SH-SY5Y (cell line): Measurements from ENCODE around the gene UBFD1.

Source experiments
- GATA2 ChIP-seq: IDR thresholded peaks from 2 replicates; pipeline ENCODE4 v1.6.1; 2011; ENCODE audit warnings: mild to moderate bottlenecking, low read depth, low read length
- GATA3 ChIP-seq: IDR thresholded peaks from 2 replicates; pipeline ENCODE4 v1.6.1; 2011; ENCODE audit warnings: low read depth, mild to moderate bottlenecking, low read length, moderate library complexity

The UBFD1 gene

DNA sequence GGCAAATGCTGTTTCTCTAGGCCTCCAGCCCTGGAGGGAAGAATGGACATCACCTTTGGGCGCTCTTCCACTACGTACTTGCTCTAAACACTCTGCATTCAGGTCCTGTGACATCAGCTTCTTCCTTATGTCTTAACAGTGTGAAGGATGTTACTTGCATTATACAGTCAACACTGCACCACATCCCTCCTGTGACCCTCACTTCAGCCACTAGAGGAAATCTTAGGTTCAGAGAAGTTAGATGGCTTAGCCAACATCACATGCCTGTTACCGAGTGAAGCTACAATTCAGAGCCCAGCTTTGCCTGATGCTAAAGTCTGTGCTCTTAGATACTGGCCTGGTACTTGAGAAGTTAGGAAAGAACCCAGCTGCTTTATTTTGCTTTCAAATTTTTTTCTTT is 18.3 kb downstream of the UBFD1 start:
- TF ChIP-seq GATA3 (no peak), GATA2 (no peak)

DNA sequence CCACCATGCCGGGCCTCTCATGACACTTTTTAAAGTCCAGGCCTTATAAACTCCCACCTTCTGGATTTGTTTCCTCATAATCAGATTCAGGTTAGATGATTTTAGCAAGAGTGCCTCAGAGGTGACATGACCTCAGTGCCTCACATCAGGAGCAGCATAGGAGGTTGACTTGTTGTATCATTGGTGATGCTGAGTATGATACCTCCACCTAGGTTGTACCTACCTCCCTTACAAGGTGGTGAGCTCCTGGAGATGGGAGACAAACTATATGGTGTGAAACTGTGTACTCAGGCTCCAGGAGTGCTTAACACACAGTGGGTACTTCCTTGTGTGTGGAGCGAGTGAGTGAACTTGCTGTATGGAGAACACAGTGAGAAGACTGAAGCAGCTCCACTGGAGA is 20.0 kb downstream of the UBFD1 start:
- TF ChIP-seq GATA3 (no peak), GATA2 (no peak)

DNA sequence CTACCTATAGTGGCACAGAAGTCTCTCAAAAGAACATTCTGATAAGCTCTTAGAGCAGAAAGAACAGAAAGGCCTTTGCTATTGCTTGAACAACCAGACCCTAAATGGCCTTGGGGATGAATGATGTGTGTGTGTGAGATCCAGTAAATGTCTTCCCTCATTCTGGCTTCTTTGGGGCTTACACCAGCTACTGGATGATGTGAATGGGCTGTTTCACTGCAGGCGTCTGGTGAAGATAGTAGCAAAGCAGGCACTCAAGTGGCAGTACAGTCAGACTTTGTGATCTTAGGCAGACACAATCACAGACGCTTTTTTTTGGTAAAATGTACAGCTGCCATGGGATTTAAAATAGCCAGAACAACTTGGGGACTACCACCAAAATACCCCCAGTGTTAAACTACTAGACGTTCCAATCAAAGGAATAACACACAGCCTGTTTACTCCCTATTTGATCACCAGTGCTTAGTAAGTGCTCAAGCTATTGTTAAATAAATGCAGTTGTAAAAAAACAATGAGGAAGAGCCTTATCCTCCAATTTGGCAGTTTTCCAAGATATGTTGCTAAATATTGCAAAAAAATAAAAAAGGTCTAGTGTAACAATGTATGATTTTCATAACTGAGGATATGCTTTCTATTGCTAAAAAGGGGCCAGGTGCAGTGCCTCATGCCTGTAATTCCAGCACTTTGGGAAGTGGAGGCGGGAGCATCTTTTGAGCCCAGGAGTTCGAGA is 20.7 kb downstream of the UBFD1 start:
- TF ChIP-seq GATA2, result no peak
- no peak for TF ChIP-seq GATA3

DNA sequence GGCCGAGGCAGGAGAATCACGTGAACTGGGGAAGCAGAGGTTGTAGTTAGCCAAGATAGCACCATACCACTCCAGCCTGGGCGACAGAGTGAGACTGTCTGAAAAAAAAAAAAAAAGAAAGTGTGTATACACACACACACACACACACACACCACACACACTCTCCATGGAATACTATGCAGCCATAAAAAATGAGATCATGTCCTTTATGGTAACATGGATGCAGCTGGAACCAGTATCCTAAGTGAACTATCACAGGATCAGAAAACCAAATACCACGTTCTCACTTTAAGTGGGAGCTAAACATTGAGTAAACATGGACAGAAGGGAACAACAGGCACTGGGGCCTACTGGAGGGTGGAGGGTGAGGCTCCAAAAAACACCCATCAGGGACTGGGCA is 21.8 kb downstream of the UBFD1 start:
- TF ChIP-seq GATA3 (no peak), GATA2 (no peak)

DNA sequence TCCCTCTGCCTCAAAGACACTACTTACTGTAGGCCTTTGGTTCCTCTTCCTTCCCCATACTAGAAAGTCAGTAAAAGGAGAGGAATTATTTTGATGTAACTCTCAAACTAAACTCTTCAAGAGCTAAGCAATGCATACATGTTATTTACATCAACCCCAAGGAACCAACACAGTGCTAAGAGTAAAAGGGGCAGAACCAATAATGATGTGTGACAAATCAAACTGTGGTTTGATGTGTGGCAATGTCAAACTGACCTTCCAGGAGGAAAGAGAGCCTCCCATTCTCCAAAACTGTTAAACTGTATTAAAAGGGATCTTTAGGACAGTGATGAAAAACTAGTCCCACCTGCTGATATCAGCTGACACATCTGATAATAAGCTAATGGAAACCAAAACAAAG is 22.9 kb downstream of the UBFD1 start:
- no peak for TF ChIP-seq GATA3
- TF ChIP-seq GATA2, result no peak

DNA sequence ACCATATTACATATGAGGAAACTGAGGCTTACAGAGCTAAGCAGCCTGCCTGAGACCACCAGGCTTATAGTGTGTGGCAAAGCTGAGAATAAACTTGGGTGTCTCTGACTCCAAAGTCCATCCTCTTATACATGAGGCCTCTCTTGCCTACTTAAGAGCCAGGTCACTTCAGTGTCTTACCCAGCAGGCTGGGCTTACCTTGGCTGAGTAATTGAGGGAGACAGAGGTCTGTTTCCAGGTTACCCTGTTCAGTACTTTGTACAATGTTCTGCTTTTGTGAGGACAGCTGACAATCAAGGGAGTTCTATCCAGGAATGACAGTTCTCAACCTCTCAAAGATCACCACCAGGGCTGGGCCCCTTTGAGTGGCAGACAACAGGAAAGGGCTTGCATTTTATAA is 24.2 kb downstream of the UBFD1 start:
- TF ChIP-seq GATA3, result no peak

DNA sequence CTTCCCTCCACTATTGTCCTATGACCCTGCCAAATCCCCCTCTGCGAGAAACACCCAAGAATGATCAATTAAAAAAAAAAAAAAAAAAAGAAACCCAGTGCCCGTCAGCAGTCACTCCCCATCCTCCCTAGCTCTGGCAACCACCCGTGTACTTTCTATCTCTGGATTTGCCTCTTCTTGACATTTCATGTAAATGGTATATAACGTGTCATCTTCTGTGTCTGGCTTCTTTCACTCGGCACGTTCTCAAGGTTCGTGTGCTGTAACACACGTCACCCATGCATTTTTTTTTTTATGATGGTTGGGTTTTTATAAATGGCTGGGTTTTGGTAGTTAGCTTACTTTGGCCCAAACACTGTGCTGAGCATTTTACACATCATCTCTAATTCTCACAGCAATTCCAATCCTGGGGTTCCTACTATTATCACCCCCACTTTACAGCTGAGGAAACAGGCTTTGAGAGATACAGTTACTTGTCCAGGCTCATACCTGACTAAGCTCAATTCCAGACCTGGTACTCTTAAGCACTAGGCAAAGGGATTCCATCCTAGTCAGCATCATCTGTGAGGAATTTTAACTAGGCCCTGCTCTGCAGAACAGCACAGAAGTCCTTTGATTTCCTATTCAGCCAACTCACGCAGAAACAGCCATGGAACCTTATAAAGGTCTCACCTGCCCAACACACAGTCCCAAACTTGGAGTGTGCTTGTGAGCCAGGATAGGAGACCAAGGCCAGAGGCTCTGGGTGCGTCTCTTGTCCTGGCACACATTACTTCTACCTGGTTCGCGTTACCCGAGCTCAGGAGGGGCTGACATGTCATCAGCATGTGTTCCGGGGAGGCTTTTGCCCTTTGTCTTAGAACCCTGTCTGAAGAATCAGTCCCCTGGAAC is 26.9 kb downstream of the UBFD1 start:
- TF ChIP-seq GATA2 (no peak), GATA3 (no peak)

DNA sequence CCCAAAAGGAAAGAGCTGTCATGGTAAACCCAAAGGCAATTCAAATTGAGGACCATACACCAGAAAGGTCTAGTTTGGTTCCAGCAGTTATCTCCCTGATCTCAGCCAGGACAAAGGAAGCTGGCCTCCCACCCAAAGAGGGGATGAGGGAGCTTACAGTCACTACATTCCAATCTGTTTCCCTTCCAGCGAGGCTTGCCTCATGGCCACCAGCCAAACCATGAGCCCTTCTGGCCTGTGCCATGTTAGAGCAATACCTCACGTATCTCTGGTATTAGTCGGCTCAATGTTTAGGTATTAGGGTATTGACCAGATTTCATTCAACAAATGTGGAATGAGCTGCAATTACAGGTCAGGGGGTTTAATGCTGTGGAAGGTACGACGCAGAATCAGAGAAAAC is 30.2 kb downstream of the UBFD1 start:
- no peak for TF ChIP-seq GATA2
- no peak for TF ChIP-seq GATA3

DNA sequence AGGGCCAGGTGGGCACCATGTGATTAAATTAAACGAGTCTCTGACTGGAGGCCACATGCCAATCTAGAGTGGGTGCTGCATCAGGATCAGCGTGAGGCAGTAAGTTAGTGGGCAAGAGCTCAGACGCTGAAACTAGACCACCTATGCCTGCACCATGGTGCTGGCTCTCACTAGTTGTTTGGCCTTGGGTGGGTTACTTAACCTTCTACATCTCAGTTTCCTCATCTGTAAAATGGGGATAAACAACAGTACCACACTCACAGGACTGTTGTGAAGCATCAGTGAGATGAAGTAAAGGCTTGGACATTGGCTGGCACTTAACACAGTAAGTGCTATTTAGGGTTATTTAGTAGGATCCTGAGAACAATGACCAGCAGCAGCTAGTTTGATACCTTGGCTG is 32.7 kb downstream of the UBFD1 start:
- TF ChIP-seq GATA3, result no peak
- no peak for TF ChIP-seq GATA2

DNA sequence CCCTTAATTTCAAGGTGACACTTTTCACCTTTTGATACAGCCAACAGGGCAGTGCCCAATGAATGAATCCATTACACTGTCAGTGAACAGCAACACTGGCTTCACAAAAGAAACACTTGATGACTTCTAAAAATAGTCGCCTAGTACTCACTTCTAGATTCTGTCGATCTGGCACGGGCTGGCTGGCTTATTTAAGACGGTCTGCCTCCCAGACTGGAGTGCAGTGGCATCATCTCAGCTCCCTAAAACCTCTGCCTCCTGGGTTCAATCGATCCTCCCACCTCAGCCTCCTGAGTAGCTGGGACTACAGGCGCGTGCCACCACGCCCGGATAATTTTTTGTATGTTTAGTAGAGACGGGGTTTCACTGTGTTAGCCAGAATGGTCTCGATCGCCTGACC is 36.7 kb downstream of the UBFD1 start:
- no peak for TF ChIP-seq GATA2

DNA sequence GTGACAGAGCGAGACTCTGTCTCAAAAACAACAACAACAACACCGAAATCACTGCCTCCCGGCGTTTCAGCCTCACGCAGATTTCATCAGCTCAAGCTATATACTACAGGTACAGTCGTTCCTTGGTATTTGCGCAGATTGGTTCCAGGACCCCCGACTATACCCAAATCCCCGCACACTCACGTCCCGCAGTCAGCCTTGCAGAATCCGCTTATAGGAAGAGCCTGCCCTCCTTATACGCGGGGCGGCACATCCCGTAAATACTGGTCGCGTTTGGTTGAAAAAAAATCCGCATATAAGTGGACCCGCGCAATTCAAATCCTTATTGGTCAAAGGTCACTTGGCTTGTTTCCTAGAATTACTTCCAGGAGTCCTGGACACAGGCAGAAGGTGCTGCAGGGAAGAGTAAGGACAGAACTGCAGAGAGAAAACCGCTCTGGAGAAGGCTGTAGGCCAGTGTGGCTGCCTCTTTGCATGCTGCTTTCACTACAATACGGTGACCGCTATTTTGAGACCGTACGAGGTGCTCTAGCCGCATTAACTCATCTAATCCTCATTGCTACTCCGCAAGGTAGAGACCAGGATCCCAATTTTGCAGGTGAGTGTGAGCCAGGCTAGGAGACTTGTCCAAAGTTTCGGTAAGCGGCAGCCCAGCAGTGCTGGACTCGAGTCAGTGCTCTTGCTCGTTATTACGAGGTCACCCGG is 37.9 kb downstream of the UBFD1 start:
- no peak for TF ChIP-seq GATA3
- TF ChIP-seq GATA2, result no peak

DNA sequence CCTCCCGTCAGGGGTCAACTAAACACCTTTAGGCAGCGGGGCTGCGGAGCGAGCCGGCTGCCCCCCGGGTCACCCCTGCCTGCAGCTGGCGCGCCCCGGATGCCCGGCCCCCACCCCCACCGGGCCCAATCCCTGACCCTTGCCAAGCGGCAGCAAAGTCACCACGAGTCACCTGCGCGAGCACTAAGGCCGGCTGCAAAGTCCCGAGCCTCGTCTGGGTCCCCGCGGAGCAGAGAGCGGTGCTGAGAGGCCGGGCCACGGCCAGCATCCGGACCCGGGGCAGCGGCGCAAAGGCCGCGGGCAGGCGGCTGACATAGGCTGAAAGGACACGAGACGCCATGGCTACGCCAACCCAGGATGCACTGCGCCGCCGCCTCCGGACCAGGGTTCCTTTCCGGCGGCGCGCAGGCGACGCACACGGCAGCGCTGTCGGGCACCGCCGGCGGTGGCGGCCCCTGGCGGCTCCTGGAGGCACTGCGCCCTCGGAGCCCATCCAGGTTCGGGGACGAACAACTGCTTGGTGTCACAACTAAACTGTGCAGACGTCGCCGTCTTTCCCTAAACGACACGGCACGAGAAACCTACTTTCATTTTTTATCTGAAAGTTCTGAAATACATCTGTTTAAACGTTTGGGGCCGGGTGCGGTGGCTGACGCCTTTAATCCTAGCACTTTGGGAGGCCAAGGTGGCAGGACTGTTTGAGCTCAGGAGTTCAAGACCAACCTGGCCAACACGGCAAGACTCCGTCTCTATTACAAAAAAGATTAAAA is 38.6 kb downstream of the UBFD1 start, which contains the start of gene NDUFAB1:
Gene NDUFAB1, minus strand, starts transcription at position 366 of the 770 bp plus-strand sequence. Its CDS starts 26 bp downstream, at position 340.
- TF ChIP-seq GATA2 (no peak), GATA3 (no peak)

DNA sequence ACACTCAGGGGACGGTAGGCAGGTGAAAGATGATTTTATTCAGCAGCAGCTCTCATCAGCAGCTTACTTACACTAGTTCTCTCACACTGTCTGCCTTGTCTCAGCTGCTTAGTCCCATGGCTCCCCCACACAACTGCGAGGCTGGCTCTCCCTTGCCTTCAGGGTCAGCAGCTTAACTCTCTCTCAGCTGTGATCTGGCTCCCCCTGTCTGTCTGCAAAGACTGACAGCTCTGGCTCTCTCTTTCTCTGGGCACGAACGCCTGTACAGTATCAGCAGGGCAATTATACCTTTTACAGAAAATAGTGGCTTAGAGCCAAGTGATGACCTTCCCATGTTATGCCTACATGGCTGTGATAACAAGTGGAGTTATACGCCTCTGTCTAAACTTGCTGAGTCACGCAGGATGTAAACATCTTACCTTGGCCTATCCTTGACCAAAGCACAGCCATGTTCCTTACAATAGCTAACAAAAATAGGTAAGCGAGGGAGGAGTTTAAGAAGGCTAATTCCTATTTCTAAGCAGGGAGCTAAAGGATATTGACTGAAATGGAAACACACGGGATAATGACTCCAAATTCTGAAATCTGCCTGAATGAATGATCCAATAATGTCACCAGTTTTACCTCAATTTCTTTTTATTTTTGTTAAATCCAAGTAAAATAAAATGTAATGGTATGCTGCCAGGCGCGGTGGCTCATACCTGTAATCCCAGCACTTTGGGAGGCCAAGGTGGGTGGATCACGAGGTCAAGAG is 39.7 kb downstream of the UBFD1 start:
- no peak for TF ChIP-seq GATA3
- no peak for TF ChIP-seq GATA2
